Measurements from ENCODE around the gene CDH26.

DNA sequence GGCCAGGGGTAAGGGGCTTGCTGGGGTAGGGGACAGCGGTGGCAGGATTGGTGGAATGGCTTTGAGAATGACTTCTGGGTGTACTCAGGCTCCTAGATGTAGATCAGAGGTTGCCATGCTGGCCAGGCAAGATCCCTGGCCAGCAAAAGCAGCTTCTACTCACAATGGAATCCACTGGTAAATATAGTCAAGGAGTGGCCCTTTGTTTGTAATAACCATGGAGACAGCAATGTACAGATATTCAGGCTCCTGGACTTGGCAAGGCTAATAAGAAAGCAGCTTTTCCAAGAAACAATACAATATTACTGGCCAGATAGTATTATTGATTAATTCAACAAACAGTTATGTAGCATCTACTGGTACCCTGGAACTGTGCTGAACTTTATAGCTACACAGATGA lies 37.9 kb downstream of the CDH26 start:
- TF ChIP-seq GATA3 (IDR thresholded peaks at IDR 0.05; ENCODE audit: low read depth, low read length) (no peak), GATA2 (IDR thresholded peaks at IDR 0.05; ENCODE audit: low read depth, low read length) (no peak)

All from SH-SY5Y (cell line).